Measurements from ENCODE around the gene GEMIN2.
"Not testable (repeated sequence)": the region's sequence is repeated elsewhere in the genome, so short reads cannot be mapped to it uniquely, and the experiment has no call there.

The GEMIN2 gene

GRCh38 chr14:39181693-39182047 lies 67.5 kb downstream of the GEMIN2 start:
- peaks cover 46% of the 10 kb centered on the region for H3K36me3 Mint-ChIP-seq (ENCODE audit: low read depth)
- H3K27ac Mint-ChIP-seq = no peak overlapping the region
- H3K4me3 Mint-ChIP-seq = no peak overlapping the region
- no peaks in the 10 kb centered on the region for H3K27me3 Mint-ChIP-seq (ENCODE audit: low read depth, poor library complexity)
- peaks cover 17% of the 10 kb centered on the region for H3K4me1 Mint-ChIP-seq
- DNase-seq = no peak
- H3K9me3 Mint-ChIP-seq = no peaks in the 10 kb centered on the region
- TF ChIP-seq CTCF (IDR thresholded peaks at IDR 0.05) = no peak

- no peak for DNase-seq
- Mint-ChIP-seq H3K27ac (no peak overlapping the region), H3K4me3 (no peak overlapping the region), H3K36me3 (ENCODE audit: low read depth) (peaks cover 37% of the 10 kb centered on the region), H3K9me3 (no peaks in the 10 kb centered on the region), H3K4me1 (peaks cover 8% of the 10 kb centered on the region), H3K27me3 (ENCODE audit: low read depth, poor library complexity) (no peaks in the 10 kb centered on the region)
- no peak for TF ChIP-seq CTCF (IDR thresholded peaks at IDR 0.05)
Measured at GRCh38 chr14:39182770-39183684, 68.9 kb downstream of the GEMIN2 start.

GRCh38 chr14:39183685-39184003 lies 69.5 kb downstream of the GEMIN2 start:
- H3K27ac Mint-ChIP-seq; H3K4me3 Mint-ChIP-seq; DNase-seq; H3K27me3 Mint-ChIP-seq (ENCODE audit: low read depth, poor library complexity); H3K4me1 Mint-ChIP-seq; H3K9me3 Mint-ChIP-seq: not testable (repeated sequence)
- peaks cover 34% of the 10 kb centered on the region for H3K36me3 Mint-ChIP-seq (ENCODE audit: low read depth)

GRCh38 chr14:39184628-39185255 lies 70.6 kb downstream of the GEMIN2 start:
- DNase-seq = no peak
- TF ChIP-seq CTCF (IDR thresholded peaks at IDR 0.05) = no peak
- no peak overlapping the region for H3K27ac Mint-ChIP-seq
- H3K36me3 Mint-ChIP-seq (ENCODE audit: low read depth) = peaks cover 34% of the 10 kb centered on the region
- H3K9me3 Mint-ChIP-seq = no peaks in the 10 kb centered on the region
- no peaks in the 10 kb centered on the region for H3K4me1 Mint-ChIP-seq
- H3K27me3 Mint-ChIP-seq (ENCODE audit: low read depth, poor library complexity) = peaks cover 3% of the 10 kb centered on the region
- H3K4me3 Mint-ChIP-seq = no peak overlapping the region

DNA sequence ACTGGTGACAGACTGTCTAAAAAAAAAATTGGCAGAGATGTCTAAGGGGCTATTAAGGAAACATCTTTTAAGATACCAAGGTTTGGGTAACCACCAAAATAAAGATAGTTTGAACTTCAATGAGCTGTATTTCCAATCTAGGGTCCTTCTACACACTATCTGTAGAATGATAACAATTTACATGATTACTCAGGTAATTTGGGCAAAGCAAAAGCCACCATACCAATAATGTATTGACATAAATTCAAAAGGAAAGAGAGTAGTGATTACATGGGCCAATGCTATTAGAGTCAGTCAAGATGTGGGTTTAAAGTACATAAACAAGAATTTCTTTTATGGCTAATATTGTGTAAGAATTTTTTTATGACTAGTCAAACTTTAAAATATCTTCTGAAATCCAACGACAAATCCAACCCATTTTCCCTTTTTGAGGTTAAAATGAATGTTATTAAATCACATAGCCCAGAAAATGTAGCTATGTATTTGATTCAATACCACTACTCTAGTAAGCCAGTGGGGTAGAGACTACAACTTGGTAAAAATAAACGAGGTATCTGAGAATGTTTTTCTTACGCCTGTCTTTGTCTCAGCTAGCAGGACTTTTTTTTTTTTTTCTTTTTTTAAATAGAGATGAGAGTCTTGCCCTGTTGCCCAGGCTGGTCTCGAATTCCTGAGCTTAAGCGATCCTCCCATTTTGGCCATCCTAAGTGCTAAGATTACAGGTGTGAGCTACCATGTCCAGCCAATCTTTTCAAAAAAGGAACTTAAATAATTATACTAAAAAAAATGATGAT lies 71.3 kb downstream of the GEMIN2 start:
- Mint-ChIP-seq H3K4me1 (no peaks in the 10 kb centered on the region), H3K27me3 (ENCODE audit: low read depth, poor library complexity) (peaks cover 3% of the 10 kb centered on the region), H3K4me3 (no peak overlapping the region), H3K9me3 (no peaks in the 10 kb centered on the region), H3K36me3 (ENCODE audit: low read depth) (peaks cover 34% of the 10 kb centered on the region), H3K27ac (no peak overlapping the region)
- no peak for DNase-seq
- TF ChIP-seq CTCF (IDR thresholded peaks at IDR 0.05) = no peak
